ENCODE results near the gene SIGLEC5.

The SIGLEC5 gene

GRCh38 chr19:51589511-51589910 lies 40.7 kb downstream of the SIGLEC5 start:
- DNase-seq (no peak), ATAC-seq (no peak)

- ATAC-seq (no peak), DNase-seq (no peak)
Measured at GRCh38 chr19:51587264-51588191, 42.7 kb downstream of the SIGLEC5 start.

- no peak for ATAC-seq
- DNase-seq = no peak
Measured at GRCh38 chr19:51586799-51587198, 43.4 kb downstream of the SIGLEC5 start.

GRCh38 chr19:51586103-51586728 lies 44.0 kb downstream of the SIGLEC5 start:
- ATAC-seq = no peak

GRCh38 chr19:51576850-51577249 lies 53.4 kb downstream of the SIGLEC5 start:
- DNase-seq (no peak), ATAC-seq (no peak)

More at GRCh38 chr19:51586103-51586728, 44.0 kb downstream of the SIGLEC5 start:
- DNase-seq = no peak

- ATAC-seq (no peak), DNase-seq (no peak)
Measured at GRCh38 chr19:51573331-51573730, 56.9 kb downstream of the SIGLEC5 start.

GRCh38 chr19:51572908-51573307 lies 57.3 kb downstream of the SIGLEC5 start:
- ATAC-seq (no peak), DNase-seq (no peak)

GRCh38 chr19:51572410-51572809 lies 57.8 kb downstream of the SIGLEC5 start:
- DNase-seq (no peak), ATAC-seq (no peak)

- ATAC-seq = no peak
- no peak for DNase-seq
Measured at GRCh38 chr19:51571599-51571998, 58.6 kb downstream of the SIGLEC5 start.

GRCh38 chr19:51570962-51571575 lies 59.1 kb downstream of the SIGLEC5 start, which contains the start of gene ZNF175:
Gene ZNF175, plus strand, starts transcription at chr19:51571283. Its CDS starts 2,047 bp downstream, at chr19:51573330.
- DNase-seq (peak; percentile 88), ATAC-seq (peak; percentile 92)

GRCh38 chr19:51568456-51568855 lies 61.7 kb downstream of the SIGLEC5 start:
- ATAC-seq = no peak
- DNase-seq = no peak

GRCh38 chr19:51567583-51567982 lies 62.6 kb downstream of the SIGLEC5 start:
- ATAC-seq (no peak), DNase-seq (no peak)

GRCh38 chr19:51566489-51567100 lies 63.6 kb downstream of the SIGLEC5 start:
- DNase-seq = no peak
- ATAC-seq = no peak

- ATAC-seq (no peak), DNase-seq (no peak)
Measured at GRCh38 chr19:51565583-51565982, 64.6 kb downstream of the SIGLEC5 start.

- no peak for ATAC-seq
- no peak for DNase-seq
Measured at GRCh38 chr19:51564791-51565190, 65.4 kb downstream of the SIGLEC5 start.
